IPS-NIHi7 (cell line): ENCODE data around the gene PIGT.

Experiments used
- DNase-seq: peaks from one replicate; pipeline ENCODE4 v3.0.0; 2012; ENCODE audit warnings: mixed read lengths; ENCODE audit errors: extremely low spot score

Gene PIGT

DNA sequence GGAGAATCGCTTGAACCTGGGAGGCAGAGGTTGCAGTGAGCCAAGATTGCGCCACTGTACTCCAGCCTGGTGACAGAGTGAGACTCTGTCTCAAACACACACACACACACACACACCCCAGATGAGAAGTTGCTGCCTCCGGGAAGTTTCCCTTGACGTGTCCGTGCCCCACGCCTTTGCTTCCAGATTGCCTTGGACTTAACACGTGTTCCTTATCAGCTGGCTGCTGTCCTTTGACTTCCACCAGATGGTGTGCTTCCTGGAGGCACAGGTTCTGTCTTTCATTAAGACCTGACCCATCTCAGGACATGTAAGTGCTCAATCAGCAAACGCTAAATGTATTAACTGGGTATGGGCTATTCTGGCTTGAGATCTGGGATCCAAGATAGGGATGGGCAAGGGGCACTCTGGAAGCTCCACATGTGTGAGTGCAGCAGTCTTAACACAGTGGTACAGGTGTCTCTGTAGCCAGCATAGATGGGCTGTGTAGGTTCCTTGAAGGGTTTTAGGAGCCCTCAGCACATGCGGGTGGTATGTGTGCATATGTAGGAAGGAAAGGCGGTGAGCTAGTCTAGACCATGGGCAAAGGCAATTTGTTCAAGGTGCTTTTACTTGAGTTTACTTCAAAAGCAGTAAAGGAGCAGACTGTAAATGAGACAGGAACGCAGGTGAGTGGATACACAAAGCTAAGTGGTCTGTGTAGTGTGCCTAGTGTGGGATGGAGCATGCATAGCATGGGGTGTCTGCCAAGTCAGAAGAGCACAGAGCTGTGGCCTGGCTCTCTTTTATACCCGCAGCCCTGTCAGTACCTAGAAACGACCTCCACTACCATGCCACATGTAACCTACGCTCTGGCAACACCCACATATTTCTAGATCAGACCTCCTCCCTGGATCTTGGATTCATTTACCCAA, 11.6 kb downstream of the PIGT start:
- DNase-seq: no peak

DNA sequence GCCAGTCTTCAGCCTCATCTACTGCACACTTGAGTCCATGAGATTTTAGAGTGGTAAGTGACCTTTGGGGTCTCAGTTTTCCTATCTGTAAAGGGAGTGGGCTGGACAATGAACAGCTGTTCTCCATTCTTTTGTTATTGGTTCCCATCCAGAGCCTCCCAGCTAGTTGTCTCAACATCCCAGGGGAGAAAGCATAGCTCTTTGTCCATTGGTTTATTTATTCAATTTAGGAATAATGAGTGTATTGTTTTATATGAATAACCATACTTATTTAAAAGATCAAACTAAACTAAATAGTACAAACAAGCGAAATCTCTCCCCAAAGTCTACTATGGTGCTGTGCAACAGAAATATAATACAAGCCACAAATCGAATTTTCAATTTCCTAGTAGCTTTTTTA, 13.7 kb downstream of the PIGT start:
- no peak for DNase-seq

DNA sequence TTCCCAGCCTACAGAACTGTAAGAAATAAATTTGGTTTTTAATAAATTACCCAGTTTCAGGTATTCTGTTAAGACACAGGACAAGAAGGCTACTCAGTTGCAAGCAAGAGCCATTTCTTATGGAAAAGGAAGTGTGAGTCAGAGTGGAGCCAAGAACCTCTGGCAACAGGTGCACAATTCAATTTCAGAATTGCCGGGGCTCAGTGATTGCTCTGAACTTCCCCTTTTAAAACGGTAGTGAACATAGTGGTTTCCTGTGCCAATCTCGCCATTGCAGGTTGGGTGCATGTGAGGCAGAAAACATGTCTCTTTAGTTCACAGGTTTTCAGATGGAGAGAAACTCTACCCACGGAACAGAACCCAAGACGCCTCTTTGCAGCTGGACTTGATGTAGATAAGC, 16.4 kb downstream of the PIGT start:
- DNase-seq: no peak

DNA sequence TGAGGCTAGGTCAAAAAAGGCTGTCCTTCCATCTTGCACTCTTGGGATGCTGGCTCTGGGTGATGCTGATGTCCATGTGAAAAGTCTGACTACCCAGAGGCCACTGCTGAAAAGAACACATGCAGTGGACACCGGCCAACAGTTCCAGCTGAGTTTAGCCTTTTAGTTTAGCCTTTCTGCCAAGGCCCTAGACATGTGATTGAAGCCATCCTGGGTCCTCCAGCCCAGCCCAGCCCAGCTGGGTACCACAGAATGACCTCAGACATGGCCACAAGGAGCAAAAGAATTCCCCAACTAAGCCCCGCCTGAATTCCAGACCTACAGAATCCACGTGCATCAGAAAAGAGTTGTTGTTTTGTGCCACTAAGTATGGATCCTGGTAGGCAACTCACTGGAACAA, 17.4 kb downstream of the PIGT start:
- no peak for DNase-seq

DNA sequence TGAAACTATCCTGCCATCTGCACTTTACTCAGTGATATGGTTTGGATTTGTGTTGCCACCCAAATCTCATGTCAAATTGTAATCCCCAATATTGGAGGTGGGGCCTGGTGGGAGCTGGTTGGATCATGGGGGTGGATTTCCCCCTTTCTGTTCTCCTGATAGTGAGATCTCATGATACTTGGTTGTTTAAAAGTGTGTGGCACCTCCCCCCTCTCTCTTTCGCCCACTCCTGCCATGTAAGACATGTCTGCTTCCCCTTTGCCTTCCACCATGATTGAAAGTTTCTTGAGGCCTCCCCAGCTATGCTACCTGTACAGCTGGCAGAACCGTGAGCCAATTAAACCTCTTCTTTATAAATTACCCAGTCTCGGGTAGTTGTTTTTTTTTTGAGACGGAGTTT, 18.0 kb downstream of the PIGT start:
- DNase-seq: no peak

DNA sequence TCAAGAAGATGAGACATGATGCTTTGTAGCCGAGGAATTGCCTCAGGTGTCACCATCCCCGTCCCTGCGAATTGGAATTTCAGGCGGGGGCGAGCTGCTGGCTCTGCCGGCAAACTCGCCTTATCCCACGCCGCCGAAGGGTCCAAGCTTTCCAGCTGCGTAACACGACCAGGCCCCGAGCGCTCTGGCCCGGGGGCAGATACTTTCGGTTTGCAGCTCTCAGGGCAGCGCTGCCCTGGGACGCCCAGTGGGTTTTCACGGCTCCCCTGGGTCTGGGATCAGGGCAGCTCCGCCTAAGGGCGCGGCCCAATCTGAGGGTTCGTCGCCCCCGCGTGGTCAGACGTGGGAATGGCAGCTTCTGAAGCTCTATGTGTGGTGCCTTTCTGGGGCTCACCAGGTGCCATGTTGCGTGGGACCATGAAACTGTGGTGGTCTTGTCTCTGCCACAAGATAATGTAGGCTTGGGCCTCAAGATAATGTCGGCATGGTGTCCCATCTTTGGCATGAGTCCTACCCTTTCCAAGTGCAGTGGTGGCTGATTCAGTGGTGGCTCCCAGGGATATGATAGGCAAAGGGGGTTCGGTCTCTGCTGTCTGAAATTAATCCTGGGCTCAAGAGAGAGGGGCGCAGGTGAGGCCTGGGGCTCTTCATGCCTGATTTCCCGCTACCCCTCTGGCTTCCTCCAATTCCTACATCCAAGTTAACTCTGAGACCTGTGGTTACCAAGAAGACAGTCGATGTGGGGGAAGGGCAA, 21.0 kb downstream of the PIGT start:
- peak; percentile 92 for DNase-seq

DNA sequence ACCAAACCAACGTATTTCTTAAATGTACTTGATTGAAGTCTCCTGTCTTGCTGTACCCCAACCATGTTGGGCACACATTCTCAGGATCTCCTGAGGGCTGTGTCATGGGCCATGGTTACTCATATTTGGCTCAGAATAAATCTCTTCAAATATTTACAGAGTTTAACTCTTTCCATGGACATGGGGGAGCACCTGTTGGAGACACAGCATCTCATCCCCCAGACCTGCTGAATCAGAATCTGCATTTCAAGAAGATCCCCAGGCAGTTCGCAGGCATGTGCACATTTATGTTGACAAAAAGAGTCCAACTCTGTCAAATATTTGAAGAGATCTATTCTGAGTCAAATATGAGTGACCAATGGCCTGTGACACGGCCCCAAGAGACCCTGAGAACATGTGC, 24.5 kb downstream of the PIGT start:
- no peak for DNase-seq

DNA sequence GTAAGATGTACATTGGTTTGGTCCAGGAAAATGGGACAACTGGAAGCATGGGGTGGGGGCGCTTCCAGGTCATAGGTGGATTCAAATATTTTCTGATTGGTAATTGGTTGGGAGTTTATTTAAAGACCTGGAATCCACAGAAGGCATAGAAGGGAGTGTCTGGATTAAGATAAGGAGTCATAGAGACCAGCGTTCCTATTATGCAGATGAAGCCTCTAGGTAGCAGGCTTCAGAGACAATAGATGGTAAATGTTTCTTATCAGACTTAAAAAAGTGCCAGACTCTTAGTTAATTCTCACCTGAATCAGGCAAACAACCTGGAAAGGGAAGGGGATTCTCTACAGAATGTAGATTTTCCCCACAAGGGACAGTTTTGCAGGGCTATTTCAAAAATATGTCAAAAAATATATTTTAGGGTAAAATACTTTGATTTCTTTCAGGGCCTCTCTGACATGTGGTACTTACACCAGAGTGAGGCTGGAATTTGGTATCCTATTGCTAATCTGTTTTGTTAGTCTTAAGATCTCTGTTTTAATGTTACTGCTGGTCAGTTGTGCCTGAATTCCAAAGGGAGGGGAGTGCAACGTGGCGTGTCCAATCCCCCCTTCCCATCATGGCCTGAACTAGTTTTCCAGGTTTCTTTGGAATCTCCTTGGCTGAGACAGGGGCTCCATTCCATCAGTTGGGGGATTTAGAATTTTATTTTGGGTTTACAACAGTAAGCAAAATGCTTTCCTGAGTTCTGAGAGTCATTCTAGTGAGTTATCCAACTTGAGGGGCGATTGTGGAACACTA, 25.1 kb downstream of the PIGT start:
- no peak for DNase-seq

DNA sequence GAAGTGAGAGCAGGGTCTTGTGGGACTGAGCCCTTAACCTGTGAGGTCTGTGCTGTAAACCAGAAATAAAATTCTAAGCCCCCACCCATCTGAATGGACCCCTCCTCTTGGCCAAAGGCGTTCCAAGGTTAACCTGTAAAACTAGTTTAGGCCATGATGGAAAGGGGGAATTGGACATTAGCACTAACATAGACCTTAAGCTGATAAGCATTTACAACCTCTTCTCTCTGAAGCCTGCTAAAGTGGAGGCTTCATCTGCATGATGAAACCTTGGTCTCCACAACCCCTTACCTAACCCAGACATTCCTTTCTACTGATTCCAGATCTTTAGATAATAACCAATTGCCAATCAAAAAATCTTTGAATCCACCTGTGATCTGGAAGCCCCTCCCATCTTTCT, 25.8 kb downstream of the PIGT start:
- DNase-seq: no peak

DNA sequence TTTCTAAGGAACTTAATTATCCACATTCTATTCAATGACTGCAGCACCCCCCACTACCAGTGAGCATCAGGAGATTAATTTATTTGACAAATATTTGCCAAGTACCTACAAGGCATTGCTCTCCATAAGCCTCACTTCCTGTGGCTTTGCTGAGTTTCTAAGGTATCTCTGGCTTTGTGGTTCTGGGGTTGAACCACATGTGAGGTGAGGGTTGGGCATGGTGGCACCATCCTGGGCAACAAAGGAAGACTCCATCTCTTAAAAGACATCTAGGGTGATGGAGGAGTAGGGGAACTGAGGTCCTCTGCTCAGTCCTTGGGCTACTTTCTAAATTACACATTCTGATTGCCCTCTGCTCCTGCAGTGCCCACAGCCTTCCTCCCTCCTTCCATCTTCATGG, 28.1 kb downstream of the PIGT start:
- no peak for DNase-seq

DNA sequence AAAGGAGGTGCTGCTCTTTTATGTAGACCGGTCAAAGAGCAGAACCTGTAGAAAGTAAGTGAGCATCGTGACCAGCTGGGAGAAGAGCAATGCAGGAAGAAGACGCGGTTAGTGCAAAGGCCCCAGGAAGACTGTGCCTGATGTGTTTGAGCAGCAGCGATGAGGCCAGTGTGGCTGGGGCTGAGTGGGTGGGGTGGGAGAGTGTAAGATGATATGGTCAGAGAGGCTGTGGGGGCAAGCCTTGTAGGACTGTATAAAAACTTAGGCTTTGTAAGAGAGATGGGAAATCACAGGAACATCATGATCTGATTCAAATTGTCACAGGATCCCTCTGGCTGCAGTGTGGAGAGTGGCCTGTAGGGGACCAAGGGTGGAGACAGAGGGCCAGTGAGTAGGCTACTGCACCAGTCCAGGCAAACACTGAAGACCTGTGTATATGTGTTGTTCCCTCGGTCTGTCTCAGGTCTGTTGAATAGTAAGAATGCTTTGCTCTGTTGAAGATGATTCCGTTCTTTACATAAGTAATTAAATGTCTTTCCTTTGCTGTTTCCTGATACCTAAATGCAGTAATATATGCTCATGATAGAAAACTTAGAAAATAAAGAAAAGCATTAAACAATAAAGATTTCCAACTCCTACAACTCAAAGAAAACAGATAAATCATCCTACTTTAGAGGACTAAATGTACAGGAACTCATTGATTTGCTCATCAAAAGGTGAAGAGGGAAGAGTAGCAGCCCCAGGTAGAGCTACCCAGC, 30.0 kb downstream of the PIGT start:
- peak; percentile 66 for DNase-seq

DNA sequence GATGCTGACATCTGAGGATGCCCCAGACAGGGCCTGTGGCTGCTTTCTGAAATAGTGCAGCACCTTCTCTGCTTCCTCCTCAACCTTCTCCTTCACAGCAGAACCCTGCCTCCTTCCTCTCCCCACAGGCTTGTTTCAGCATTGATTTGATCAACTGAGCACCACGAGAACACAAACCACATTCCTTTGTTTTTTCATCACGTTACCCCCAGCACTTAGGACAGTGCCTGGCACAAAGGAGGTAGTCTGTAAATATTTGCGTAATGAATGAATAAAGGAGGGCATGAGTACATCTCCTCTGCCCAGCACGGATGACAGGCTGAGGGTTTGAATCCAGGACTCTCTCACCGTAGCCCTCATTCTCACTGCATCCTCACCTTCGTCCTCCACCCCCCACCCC, 32.3 kb downstream of the PIGT start:
- DNase-seq: no peak

DNA sequence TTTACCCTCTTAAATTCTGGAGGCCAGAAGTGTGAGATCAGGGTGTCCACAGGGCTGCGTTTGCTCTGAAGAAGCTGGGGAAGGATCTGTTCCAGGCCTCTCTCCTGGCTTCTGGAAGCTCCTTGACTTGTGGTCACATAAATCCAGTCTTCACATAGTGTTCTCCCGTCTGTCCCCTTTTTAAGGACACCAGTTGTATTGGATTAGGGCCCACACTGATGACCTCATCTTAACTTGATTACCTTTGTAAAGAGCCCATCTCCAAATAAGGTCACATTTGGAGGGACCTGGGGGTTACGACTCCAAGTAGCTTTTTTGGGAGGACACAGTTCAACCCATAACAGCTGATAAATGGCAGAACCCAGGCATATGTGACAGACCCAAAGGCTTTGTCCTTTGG, 33.6 kb downstream of the PIGT start:
- DNase-seq: no peak

DNA sequence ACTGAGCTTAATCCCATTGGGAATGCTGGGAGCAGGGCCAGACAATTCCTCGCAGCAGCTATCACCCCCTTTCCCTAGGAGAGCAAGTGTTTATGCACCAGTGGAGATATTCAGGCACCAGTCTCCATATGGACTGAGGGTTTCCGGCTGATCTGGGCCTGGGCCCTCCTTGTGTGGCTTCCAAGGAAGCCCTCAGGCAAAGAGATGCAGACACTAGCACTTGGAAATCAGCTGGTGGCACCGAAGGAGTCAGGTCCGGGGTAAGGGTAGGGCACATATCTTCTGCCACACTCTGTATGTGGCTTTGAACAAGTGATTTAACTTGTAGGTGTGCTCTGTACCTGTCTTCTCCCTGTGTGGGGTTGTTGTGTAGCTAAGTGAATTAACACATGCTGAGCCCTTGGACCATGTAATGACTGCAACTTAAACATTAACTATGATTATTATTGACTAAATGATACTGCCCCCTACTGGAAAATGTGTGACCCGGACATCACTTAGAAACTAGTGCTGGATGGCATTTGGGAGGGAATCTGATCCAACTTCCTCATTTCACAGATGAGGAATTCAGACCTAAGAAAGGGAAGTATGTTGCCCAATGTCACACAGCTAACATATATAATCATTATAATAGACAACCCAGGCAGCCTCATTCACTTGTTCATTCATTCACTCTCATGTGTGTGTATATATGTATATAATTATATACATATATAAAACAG, 34.3 kb downstream of the PIGT start:
- peak; percentile 51 for DNase-seq

DNA sequence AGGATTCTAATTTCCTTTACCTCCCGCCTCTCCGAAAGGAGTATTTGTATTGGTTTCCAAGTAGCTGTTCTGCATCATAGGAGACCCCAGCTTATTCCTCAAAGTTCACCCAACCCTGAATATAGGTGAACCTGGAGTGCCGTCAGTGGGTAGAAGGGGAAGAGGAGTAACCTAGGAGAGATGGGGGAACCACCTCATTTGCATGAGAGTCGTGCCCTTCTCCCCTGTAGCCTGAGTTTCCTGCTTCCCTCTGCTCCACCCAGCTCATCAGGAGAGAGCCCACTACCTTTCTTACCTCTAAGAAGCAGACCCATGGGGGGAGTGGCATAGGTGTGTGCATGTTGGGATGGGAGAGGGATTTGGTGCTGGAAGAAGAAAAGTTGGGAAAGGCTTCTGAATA, 36.3 kb downstream of the PIGT start:
- DNase-seq: no peak

DNA sequence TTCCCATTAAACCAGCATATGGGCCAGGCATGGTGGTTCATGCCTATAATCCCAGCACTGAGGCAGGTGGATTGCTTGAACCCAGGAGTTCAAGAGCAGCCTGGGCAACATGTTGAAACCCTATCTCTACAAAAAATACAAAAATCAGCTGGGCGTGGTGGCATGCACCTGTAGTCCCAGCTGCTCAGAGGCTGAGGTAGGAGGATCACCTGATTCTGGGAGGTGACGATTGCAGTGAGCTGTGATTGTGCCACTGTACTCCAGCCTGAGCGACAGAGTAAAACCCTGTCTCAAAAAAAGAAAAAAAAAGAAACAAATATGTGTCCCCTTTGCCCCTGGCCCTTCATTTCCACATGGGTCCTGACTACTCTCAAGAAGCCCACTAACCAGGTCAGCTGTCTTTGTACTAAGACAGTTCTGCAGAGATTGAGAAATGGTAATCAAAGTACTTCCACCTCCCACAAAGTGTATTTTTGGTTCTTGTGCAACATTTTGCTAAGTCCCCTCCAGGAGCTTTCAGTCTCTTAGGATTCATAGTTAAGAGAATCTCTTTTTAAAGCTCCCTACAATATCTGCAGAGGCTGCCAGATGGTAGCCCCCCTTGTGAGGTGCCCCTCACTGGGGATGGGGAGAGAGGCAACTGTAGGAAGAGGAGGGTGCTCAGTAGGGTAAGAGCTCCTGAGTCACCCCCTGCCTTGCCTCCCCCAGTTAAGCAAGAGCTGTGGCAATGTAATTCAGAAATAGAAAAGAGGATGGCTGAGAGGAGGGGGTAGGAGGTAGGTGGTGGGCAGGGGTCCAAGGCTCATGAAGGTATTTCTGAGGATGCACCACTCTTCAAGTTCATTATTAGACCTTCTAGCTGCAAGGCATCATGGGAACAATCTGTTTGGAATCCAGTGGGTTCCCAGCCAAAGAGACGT, 37.1 kb downstream of the PIGT start:
- no peak for DNase-seq

DNA sequence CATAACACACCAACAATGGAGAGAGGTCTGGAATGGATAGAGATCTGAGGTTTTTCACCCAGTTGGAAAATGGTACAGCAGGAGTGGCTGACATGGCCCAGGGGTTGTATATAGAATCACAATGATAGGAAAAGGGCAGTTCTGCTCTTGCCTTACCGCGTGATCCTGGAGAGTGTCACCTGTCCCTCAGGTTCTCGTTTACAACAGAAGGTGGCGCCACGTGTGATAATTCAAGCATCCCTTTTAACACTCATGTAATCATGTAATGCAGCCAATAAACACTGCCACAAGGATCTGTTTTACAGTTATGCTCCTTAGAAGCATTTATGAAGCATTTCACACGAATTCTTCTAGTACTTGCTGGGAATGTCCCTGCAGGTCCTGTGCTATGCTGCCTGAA, 40.7 kb downstream of the PIGT start:
- peak; percentile 60 for DNase-seq

DNA sequence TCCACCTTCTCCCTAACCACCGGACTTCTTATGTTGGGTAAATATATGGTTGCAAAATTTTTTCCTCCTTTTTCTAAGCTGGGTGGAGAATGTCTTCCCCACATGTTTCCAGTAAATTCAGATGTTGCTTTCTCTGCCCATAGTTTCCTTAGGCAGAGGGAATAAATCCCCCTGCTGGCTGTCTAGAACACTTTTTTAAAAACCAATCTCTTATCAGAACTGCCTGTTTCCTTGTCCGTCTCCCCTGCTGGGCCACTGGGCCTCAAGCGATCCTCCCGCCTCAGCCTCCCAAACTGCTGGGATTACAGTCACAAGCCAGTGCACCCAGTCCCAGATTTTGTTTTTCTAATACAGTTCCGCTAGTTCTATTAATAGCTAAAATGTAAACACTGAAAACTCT, 43.7 kb downstream of the PIGT start:
- DNase-seq: no peak

DNA sequence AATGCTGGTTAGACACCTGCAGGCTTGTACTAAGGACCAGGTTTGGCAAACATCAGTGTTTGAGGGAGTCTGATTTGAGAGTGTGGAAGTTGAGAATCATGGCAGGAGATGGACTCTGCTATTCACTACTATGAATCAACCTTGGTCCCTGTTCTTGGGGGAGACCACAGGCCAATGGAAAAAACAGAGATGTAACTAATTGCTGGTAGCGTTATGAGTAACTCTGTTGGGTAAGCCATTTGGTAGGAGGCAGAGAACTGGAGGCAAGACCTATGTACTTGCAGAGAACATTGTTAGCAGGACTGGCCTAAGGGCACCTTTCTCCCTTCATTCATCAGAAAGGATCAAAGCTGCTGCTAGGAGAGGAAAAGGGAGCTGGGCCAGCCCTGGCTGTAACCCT, 45.3 kb downstream of the PIGT start:
- no peak for DNase-seq
